Anterior cingulate cortex (tissue), 58 donors: ENCODE data around the gene PCSK4.
"Not testable (repeated sequence)": the region's sequence is repeated elsewhere in the genome, so short reads cannot be mapped to it uniquely, and the experiment has no call there.

Source experiments
- DNase-seq, 58 donors: peaks; one replicate each; lab custom pipeline; 2025; lab: John Stamatoyannopoulos, UW

Gene PCSK4

DNA sequence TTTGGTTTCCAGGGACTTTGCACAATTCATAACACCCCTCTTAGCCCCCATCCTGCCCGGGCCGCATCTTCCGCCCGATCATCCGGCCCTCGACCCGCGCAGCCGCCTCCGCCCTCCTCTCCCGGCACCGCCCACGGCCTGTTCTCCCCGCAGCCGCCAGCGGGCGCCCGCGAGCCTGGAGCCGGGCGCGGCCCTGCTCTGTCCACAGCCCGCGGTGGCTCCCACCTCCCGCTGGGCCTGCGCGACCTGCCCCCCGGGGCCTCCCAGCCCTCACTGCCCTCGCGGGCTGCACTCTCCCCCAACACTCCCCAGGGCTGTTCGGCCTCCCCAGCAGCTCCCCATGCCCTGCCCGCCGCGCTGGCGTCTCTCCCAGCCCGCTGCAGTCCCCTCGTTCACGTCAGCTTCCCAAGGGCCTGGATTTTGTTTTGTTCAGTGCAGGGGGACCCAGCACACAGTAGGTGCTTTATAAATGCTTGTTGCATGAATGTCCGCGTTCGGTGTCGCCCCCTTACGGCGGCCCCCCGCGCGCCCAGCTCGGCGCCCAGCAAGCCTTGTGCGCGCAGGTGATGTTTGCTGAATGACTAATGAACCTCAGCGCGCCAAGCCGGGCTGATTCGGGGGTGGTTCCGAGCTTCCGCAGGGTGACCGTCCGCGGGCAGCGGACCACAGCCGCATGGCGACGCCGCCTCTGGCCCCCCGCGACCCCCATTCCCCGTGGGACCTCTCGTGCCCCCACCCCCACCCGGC, 44.8 kb downstream of the PCSK4 start:
- DNase-seq = peak in 50 of 58 donors; percentile 22 to 79 (median 55)

DNA sequence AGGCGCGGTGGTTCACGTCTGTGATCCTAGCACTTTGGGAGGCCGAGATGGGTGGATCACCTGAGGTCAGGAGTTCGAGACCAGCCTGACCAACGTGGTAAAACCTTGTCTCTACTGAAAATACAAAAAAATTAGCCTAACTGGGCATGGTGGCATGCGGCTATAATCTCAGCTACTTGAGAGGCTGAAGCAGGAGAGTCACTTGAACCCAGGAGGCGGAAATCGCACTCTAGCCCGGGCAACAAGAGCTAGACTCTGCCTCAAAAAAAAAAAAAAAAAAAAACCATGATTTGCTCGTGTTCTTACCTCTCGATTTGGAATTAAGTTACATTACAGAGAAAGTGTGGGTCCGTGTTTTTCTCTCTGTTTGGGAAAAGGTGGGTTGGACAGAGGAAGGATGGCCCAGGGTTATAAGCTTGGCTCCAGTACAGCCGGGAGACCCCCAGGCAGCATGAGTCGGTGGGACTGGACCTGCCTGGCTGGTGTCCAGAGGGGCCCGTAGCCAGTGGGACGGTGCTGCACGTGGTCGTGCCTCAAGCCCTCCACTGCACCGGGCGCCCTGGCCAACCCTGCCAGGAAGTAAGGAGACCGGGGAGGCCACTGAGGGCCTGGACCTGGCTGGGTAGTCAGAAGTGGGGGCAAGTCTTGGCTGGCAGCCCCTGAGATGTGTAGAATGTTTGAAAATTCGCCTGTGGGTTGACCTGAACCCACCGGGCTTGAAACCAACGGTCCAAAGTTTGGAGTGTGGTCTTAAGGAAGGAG, 48.3 kb downstream of the PCSK4 start:
- no peak for DNase-seq

DNA sequence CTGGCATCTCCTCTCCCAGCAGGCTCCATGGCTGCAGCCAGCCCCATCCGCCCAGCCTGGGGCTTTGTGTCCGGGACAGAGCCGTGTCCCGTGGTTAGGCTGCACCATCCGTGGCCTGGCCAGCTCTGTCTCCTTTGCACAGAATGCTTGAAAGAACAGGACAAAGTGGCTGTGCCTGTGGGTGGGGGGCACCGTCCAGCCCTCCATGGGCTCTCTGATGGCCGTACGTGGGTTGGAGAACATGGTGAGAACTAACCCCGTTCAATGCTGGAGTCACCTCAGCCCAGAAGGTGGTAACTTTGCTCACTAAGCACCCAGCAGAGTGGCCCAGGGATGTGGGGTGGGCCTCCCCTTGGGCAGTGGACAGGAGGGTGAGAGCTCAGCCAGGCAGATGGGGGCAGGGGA, 49.1 kb downstream of the PCSK4 start:
- no peak for DNase-seq

DNA sequence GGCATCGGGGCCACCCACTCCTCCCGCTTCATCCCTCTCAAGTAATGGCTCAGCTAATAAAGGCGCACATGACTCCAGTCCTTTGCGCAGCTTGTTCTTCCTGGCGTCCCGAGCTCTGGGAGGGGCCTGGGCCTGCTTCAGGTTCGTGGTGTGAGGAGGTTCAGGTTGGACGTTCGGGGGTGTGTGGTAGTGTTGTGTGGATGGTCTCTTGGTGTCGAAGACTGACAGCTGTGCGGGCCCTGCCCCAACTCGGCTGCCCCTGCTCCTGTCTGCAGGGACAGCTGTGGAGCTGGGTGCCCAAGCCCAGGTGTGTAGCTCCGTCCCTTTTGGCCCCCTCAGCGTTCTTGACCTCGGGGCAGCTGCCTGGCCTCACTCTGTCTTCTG, 49.7 kb downstream of the PCSK4 start:
- DNase-seq = no peak

DNA sequence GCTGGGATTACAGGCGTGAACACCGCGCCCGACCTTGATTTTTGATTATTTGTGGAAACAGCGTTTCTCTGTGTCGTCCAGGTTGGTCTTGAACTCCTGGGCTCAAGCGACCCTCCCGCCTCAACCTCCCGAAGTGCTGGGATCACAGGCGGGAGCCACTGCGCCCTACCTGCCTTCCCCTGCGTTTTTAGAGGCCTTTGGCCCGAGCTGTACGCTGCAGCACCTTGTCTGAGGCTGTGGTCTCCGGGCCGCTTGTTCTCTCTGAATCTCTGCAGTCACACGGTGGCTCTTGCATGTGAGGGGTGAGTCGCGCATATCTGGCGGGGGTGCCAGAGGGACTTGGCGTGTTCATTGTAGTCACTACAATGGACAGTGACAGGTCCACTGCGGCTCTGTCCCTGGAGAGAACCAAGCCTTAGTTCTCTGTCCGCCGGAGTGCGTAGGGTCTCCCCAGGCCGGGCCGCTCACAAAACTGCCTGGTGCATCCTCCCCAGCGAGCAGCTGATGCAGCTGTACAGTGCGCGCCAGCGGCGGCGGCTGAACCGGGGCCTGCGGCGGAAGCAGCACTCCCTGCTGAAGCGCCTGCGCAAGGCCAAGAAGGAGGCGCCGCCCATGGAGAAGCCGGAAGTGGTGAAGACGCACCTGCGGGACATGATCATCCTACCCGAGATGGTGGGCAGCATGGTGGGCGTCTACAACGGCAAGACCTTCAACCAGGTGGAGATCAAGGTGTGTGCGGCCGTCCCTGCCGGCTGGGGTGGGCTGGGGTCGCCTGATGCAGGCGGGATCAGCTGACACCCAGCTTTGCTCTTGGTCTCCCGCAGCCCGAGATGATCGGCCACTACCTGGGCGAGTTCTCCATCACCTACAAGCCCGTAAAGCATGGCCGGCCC, 50.4 kb downstream of the PCSK4 start:
- DNase-seq = not testable (repeated sequence)

DNA sequence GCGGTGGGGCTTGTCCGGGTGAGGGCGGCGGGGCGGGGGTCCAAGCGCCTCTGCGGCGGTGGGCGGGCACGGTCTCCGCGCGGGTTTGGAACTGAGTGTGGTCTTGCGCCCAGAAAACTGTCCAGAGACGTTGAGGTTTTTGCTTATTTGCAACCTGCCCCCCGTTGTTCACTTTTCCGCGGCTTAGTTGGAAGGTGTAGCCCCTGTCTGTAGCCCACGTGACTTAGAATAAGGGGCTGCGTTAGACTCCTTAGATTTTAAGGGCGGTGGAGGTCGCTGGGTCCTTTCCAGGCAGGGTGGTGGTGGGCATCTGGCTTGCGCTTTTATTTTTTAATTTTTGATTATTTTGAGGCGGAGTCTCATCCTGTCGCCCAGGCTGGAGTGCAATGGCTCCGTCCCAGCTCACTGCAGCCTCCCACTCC, 51.2 kb downstream of the PCSK4 start:
- no peak for DNase-seq

DNA sequence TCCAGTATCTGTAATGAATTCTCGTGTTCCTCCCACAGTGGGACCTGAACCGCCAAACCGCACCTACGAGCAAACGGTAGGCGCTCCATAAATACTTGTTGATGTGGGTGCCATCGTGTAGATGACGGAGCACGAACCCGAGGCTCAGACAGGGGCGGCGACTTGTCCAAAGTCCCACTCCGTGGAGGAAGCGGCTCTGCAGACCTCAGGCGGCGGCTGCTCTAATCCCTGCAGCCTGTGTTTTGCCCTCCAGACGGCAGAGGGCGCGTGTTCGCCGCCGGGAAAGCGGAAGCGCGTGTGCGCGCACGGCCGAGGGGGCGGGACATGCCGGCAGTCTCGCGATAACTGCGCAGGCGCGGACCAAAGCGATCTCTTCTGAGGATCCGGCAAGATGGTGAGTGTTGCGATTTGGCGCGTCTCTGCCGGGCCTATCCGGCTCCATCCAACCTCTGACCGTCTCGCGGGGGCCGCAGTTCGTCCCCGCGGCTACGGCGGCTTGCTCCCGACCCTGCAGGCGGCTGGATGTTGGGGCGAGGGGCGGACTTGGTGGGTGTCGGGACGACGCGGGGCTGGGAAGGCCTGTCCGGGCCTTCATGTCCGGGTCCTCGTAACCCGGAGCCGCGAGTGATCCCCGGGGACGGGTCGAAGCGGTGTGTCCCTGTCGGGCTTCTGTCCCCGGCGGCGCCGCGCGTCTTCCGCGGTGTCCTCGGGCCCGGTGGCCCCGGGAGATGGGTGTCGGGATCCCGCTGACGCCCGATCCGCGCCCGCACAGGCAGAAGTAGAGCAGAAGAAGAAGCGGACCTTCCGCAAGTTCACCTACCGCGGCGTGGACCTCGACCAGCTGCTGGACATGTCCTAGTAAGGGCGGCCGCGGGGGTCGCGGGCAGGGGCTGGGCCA, 51.9 kb downstream of the PCSK4 start, which contains the start of gene RPS15:
TSS of gene RPS15 (plus strand) at position 362 of the 898 bp plus-strand sequence. CDS start at position 392, 30 bp downstream.
- DNase-seq = peak; percentile 54 to 95 (median 90)

DNA sequence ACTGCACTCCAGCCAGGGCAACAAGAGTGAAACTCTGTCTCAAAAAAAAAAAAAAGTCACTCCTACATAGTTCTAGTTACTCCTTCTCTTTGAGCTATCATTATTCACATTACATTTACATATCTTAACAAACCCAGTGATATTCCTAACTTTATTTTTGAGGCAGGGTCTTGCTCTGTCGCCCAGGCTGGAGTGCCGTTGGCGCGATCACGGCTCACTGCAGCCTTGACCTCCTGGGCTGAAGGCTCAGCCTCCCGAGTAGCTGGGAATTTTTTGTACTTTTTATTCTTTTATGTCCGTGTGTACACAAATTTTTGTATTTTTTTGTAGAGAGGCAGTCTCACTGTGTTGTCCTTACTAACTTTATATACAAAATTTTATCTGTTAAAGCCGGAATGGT, 52.5 kb downstream of the PCSK4 start:
- no peak for DNase-seq

DNA sequence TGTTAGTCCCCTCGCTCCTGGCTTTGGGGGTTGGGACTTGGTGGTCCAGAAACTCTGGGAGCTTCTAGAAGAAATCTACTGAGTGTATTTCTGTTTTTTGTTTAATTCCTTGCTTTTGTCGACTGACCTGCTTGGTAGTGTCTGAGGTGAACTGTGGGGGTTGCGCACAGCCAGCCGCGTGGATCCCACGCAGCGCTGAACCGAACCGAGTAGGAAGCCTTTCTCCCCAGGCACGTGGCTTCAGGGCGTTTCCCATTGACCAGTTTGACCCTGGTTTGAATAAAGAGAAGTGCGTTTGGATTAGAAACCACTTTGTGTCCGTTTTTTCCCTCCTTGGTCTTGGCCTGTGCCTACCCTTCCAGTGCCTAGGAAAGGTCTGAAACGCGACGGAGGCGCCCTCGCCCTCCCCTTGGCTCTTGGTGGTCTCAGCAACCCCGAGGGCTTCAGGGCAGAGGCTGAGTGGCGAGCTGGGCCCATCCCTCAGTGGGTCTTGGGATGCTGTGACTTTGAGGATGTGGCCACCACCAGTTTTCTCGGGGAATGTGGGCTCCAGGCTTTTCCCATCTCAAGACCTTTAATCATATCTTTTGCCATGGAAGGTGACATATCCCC, 54.7 kb downstream of the PCSK4 start:
- no peak for DNase-seq

DNA sequence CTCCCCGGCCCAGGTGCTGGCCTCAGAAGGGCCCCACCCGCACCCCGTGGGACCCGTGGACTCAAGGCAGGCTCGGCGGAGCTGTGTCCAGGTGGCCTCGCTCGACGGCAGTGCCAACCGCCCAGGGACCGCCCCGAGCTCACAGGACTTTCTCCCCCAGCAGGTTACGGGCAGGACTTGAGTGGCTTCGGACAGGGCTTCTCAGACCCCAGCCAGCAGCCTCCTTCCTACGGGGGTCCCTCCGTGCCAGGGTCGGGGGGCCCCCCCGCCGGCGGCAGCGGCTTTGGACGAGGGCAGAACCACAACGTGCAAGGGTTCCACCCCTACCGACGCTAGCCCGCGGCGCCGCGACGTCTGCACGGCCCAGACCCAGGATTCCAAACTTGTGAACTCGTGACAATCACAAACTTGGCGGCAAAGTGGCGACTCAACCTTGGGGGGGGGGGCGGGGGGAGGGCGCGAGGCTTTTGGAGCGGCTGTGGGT, 55.5 kb downstream of the PCSK4 start:
- DNase-seq = no peak

DNA sequence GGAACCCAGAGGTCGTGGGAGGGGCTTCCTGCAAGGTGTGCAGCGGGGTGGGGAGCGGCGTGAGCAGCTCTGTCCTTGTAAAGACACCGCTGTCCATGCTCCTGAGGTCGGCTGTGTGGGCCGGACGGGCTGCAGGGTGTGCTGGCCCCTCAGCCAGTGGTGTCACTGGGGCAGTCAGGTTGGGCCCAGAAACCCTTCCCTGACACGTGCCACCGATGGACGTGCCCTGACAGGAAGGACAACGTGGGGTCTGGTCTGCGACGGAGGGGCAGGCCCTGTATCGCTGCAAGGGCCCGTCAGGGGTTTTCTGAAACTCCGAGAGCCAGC, 56.1 kb downstream of the PCSK4 start:
- DNase-seq = no peak

DNA sequence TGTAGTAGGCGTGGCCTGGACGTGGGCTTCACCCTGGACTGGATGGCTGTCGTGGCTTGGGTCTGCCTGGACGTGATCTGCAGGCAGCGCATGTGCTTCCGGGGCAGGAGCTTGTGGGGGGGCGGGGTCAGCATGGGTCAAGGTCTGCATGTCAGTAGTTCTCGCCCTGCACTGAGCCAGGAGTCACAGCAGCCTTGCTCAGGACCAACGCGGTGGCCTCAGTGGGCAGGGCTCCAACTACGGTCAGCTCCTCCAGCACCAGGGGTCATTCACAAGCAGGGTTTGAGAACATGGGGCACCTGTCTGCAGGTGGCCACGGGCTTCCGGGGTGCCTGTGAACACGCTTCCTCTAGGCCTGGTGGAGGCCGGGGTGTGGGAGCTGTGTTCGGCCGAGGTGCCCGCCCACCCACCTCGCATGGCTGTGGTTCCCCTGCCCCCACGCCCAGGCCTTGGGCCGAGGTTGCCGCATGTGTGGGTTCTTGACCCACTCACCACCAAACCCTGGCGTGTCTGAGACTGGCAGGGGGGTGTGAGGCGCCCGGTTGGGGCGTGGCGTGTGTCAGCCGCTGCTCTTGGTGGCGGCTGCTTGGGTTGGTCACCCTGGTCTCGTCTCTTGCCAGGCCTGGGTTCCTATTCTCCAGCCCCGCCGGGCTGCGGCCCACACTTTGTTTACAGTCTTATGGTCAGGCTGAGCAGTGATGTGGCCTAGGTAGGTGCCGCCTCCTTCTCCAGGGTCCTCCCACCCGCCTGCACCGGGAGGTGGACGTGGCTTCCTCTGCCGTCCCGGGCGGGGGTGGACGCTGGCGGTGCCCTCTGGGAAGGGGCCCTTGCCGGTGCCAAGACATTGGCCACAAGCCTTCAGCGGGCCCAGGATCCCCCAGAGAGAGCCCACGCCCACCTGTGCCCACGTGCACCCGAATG, 56.8 kb downstream of the PCSK4 start:
- DNase-seq = no peak

DNA sequence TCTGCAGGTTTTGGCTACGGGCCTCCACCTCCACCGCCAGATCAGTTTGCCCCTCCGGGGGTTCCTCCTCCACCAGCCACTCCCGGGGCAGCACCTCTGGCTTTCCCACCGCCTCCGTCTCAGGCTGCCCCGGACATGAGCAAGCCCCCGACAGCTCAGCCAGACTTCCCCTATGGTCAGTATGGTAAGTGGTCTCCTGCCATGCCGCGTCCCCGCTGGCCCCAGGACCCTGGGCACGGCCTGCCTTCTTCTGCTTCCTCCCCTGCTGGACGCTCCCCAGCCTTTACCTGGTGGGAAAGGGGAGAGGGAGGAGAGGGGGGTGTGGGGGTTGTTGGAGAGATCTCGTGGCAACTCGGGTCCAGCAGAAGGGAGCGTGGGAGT, 57.7 kb downstream of the PCSK4 start:
- peak in 1 of 58 donors; percentile 14 for DNase-seq

DNA sequence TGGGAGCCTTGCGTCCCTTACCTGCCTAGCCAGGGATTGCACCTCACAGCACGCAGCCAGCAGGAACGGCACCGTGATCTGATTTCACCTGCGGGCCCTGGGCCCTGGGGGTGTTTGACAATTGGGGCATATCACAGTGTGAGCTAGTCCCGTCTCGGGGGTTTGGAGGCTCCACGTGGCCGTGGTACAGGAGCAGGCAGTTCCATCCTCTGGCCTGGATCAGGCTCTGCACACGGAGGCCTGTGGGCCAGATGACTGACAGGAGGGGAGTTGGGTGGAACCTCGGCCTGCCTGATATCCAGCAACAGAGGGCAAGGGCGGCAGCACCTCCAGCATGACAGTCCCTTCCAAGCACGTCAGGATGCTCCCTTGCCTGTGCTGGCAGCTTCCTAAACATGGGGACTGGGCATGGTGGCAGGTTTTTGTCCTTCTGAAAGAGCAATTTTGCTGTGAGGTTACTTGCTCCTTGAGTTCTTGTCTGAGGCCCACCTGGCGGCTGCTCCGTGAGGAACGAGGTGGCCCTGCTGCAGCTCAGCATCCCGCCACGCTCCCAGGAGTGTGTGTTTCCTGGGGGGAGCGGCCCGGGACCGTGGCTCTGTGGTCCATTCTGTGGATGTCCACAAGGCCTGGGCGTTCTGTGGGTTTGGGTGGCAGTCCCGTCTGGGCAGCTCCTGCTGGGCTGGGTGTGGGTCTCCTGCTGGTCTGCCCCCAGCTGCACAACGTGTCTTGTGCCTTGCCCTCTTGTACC, 58.2 kb downstream of the PCSK4 start:
- DNase-seq = no peak
